H1 (cell line): ENCODE results near the gene PPP6R1. TPM values are rescaled to one million over a fixed set of nuclear protein-coding genes. Genes with fewer than 3 reads are reported as not detected.

Source experiments
- CTCF ChIA-PET: fragments of 300-600 bp; sonication (Branson Sonifier 250); formaldehyde crosslinking; loops from one replicate; lab custom pipeline; 2021; ENCODE audit not compliant: partially characterized antibody; lab: Charles Lee
- POLR2A ChIA-PET: fragments of 300-600 bp; sonication (Branson Sonifier 250); formaldehyde crosslinking; loops from one replicate; lab custom pipeline; 2021; ENCODE audit warnings: inconsistent platforms; ENCODE audit not compliant: partially characterized antibody; lab: Charles Lee
- DNase-seq, 2 experiments: peaks; one replicate each; pipeline versions ENCODE4 v3.0.0 to v3.0.0-alpha.2; 2010 to 2022; ENCODE audit warnings: low spot score in 2 of 2, low read depth in 1 of 2, mixed read lengths in 1 of 2
- FAIRE-seq: peaks from 2 replicates; lab custom pipeline; 2011; peaks lifted over from hg19 to GRCh38; lab: Jason Lieb, UNC
- H2AFZ ChIP-seq: 2 replicates; pipeline ENCODE4 v1.8.1; 2012; ENCODE audit warnings: low read length, inconsistent platforms
- H2AK5ac ChIP-seq: 2 replicates; pipeline ENCODE4 v1.6.1; 2013; ENCODE audit warnings: low read depth, low read length
- H2BK120ac ChIP-seq: replicated peaks from 2 replicates; pipeline ENCODE3; 2013; ENCODE audit warnings: low read depth, low read length, inconsistent platforms
- H2BK12ac ChIP-seq: 2 replicates; pipeline ENCODE4 v1.6.1; 2013; ENCODE audit warnings: low read depth, low read length
- H2BK15ac ChIP-seq: 2 replicates; pipeline ENCODE4 v1.6.1; 2013; ENCODE audit warnings: low read length
- H2BK20ac ChIP-seq: 2 replicates; pipeline ENCODE4 v1.6.1; 2013; ENCODE audit warnings: low read length
- H2BK5ac ChIP-seq: 2 replicates; pipeline ENCODE4 v1.6.1; 2013; ENCODE audit warnings: low read depth, low read length
- H3K14ac ChIP-seq: 2 replicates; pipeline ENCODE4 v1.6.1; 2013; ENCODE audit warnings: inconsistent platforms; ENCODE audit not compliant: insufficient read length
- H3K18ac ChIP-seq: 2 replicates; pipeline ENCODE4 v1.6.1; 2013; ENCODE audit warnings: low read length; ENCODE audit errors: extremely low read depth
- H3K23ac ChIP-seq: 2 replicates; pipeline ENCODE4 v1.6.1; 2013; ENCODE audit warnings: inconsistent platforms; ENCODE audit not compliant: insufficient read length
- H3K23me2 ChIP-seq: 2 replicates; pipeline ENCODE4 v1.6.1; 2013; ENCODE audit warnings: low read depth, low read length
- H3K27ac ChIP-seq: 2 replicates; pipeline ENCODE4 v1.6.1; 2011; ENCODE audit warnings: low read depth, low read length, inconsistent platforms
- H3K27me3 ChIP-seq, 4 experiments: replicated peaks in 1 of 4; 1 replicate in 1 of 4; 2 replicates in 3 of 4; pipeline versions ENCODE4 v1.6.1 to v1.8.1; 2011 to 2013; ENCODE audit warnings: low read length in 3 of 4, mild to moderate bottlenecking in 3 of 4, inconsistent platforms in 2 of 4, mixed read lengths in 2 of 4, moderate library complexity in 1 of 4; ENCODE audit not compliant: control insufficient read depth in 3 of 4, insufficient read depth in 3 of 4; ENCODE audit errors: extremely low read depth in 1 of 4
- H3K36me3 ChIP-seq, 4 experiments: 2 replicates each; pipeline versions ENCODE4 v1.6.1 to v1.8.1; 2011 to 2013; ENCODE audit warnings: mild to moderate bottlenecking in 4 of 4, low read length in 3 of 4, moderate library complexity in 2 of 4, control low read depth in 1 of 4, inconsistent platforms in 1 of 4; ENCODE audit not compliant: insufficient read depth in 4 of 4, control insufficient read depth in 2 of 4
- H3K4ac ChIP-seq: replicated peaks from 2 replicates; pipeline ENCODE3; 2013; ENCODE audit warnings: low read length, low read depth, mixed read lengths, inconsistent platforms; ENCODE audit not compliant: insufficient read length
- H3K4me1 ChIP-seq, 4 experiments: replicated peaks in 1 of 4; 1 replicate in 1 of 4; 2 replicates in 3 of 4; pipeline versions ENCODE4 v1.6.1 to v1.8.1; 2011 to 2013; ENCODE audit warnings: low read length in 3 of 4, inconsistent platforms in 2 of 4, mixed read lengths in 1 of 4; ENCODE audit not compliant: insufficient read depth in 4 of 4, control insufficient read depth in 3 of 4
- H3K4me2 ChIP-seq, 2 experiments: 2 replicates each; pipeline versions ENCODE4 v1.6.1 to v1.8.1; 2011 to 2013; ENCODE audit warnings: low read depth in 2 of 2, low read length in 2 of 2, control low read depth in 1 of 2, inconsistent platforms in 1 of 2, mild to moderate bottlenecking in 1 of 2; ENCODE audit not compliant: insufficient read depth in 1 of 2
- H3K4me3 ChIP-seq, 4 experiments: fragments of 200-600, 300-600 bp in 1 of 4; sonication (generic), shearing (Covaris generic), sonication (Bioruptor Twin) in 1 of 4; 2 replicates each; pipeline versions ENCODE4 v1.5.1 to v1.8.1; 2011 to 2016; ENCODE audit warnings: low read length in 4 of 4, low read depth in 3 of 4, control low read depth in 2 of 4, inconsistent platforms in 2 of 4, mild to moderate bottlenecking in 2 of 4, mixed read lengths in 1 of 4, moderate library complexity in 1 of 4; ENCODE audit not compliant: insufficient read depth in 2 of 4; ENCODE audit errors: extremely low read depth in 1 of 4
- H3K56ac ChIP-seq: replicated peaks from 2 replicates; pipeline ENCODE3; 2013; ENCODE audit warnings: low read depth, mild to moderate bottlenecking, mixed read lengths, low read length, inconsistent platforms; ENCODE audit not compliant: insufficient read length
- H3K79me1 ChIP-seq: 2 replicates; pipeline ENCODE4 v1.6.1; 2013; ENCODE audit warnings: low read depth, low read length, control low read depth
- H3K79me2 ChIP-seq, 2 experiments: 2 replicates each; pipeline versions ENCODE4 v1.6.1 to v1.8.1; 2012 to 2013; ENCODE audit warnings: low read length in 2 of 2, mild to moderate bottlenecking in 2 of 2, inconsistent platforms in 1 of 2; ENCODE audit not compliant: insufficient read depth in 2 of 2, control insufficient read depth in 1 of 2
- H3K9ac ChIP-seq, 4 experiments: replicated peaks in 1 of 4; 1 replicate in 1 of 4; 2 replicates in 3 of 4; pipeline versions ENCODE4 v1.6.1 to v1.8.1; 2011 to 2013; ENCODE audit warnings: low read depth in 3 of 4, low read length in 3 of 4, control low read depth in 2 of 4, mild to moderate bottlenecking in 2 of 4, moderate library complexity in 2 of 4, inconsistent platforms in 1 of 4; ENCODE audit errors: extremely low read depth in 1 of 4
- H3K9me3 ChIP-seq, 2 experiments: 2 replicates each; pipeline versions ENCODE4 v1.6.1 to v1.8.1; 2012 to 2013; ENCODE audit warnings: mild to moderate bottlenecking in 2 of 2, moderate library complexity in 2 of 2, control low read depth in 1 of 2, inconsistent platforms in 1 of 2, low read depth in 1 of 2, low read length in 1 of 2, mixed read lengths in 1 of 2; ENCODE audit not compliant: insufficient read depth in 2 of 2
- H4K20me1 ChIP-seq, 2 experiments: replicated peaks in 1 of 2; 2 replicates each; pipeline versions ENCODE3 to v1.8.1; 2011 to 2013; ENCODE audit warnings: inconsistent platforms in 2 of 2, low read length in 2 of 2, mild to moderate bottlenecking in 1 of 2; ENCODE audit not compliant: insufficient read depth in 2 of 2, control insufficient read depth in 1 of 2
- H4K5ac ChIP-seq: 2 replicates; pipeline ENCODE4 v1.6.1; 2013; ENCODE audit warnings: low read length, low read depth, mixed read lengths, inconsistent platforms; ENCODE audit not compliant: insufficient read length
- H4K8ac ChIP-seq: 2 replicates; pipeline ENCODE4 v1.8.0; 2013; ENCODE audit warnings: mild to moderate bottlenecking, moderate library complexity, low read length, inconsistent platforms; ENCODE audit not compliant: insufficient read depth; ENCODE audit errors: extremely low read depth
- H4K91ac ChIP-seq: replicated peaks from 2 replicates; pipeline ENCODE3; 2013; ENCODE audit warnings: low read length, mixed read lengths, inconsistent platforms; ENCODE audit not compliant: insufficient read length
- CBX5 ChIP-seq: fragments of 300-800, 300-1000 bp; sonication (generic); IDR thresholded peaks from 2 replicates; pipeline ENCODE4 v1.7.1; 2016; ENCODE audit warnings: antibody characterized with exemption, low read length, low read depth
- KDM5A ChIP-seq: fragments of 200-600 bp; IDR thresholded peaks from 2 replicates; pipeline ENCODE4 v1.7.1; 2012; ENCODE audit warnings: mild to moderate bottlenecking, low read length, inconsistent platforms, mixed read lengths
- SIN3A ChIP-seq, 2 experiments: IDR thresholded peaks in 1 of 2; conservative IDR thresholded peaks in 1 of 2; 2 replicates each; pipeline ENCODE4 v1.6.1; 2011 to 2012; ENCODE audit warnings: low read length in 2 of 2, improper control_type of control experiment in 1 of 2, low read depth in 1 of 2, mild to moderate bottlenecking in 1 of 2
- TAF1 ChIP-seq: IDR thresholded peaks from 2 replicates; pipeline ENCODE4 v1.6.1; 2011; ENCODE audit warnings: mild to moderate bottlenecking, low read depth, low read length
- WGBS, 2 experiments: shearing (Covaris generic) in 1 of 2; methylation state at CpG; one replicate each; pipeline versions ENCODE4 v1.1.6 to v1.1.7; 2013 to 2015; ENCODE audit warnings: low lambda C conversion rate in 2 of 2, mixed read lengths in 2 of 2, inconsistent platforms in 1 of 2, low coverage in 1 of 2, missing lambda C conversion rate in 1 of 2; ENCODE audit not compliant: insufficient replicate concordance in 2 of 2, insufficient coverage in 1 of 2, insufficient read length in 1 of 2; ENCODE audit errors: extremely low coverage in 1 of 2, missing lambda C conversion rate in 1 of 2; 5-methylcytosine and 5-hydroxymethylcytosine counted together
- polyA plus RNA-seq, 7 experiments: library from polyadenylated mRNA; depleted of rRNA in 3 of 7; stranded (reverse) in 5 of 7; unstranded in 2 of 7; fragments of >200 nt in 5 of 7; fragments of 200-250 nt in 2 of 7; gene quantifications; 1 replicate in 5 of 7; 2 replicates in 1 of 7; 4 replicates in 1 of 7; pipeline versions ENCODE4 v1.2.1 to v1.2.3, GENCODE V29; 2011 to 2013; ENCODE audit warnings: missing spikeins in 2 of 7, mixed read lengths in 2 of 7
- total RNA-seq: library from RNA; stranded (reverse); fragmentation: NEBNext Ultra II Directional; extraction: Animal tissue kit (Norgen Biotek cat#: 25700); gene quantifications from 2 replicates; pipeline ENCODE4 v1.2.1, GENCODE V29; 2021

Gene PPP6R1
- total and polyA plus RNA-seq, 2 of the 8 experiments (the other 6 are each of a cell fraction or from before 2014, with no cell fraction given): 36.4 to 74.4 TPM

DNA sequence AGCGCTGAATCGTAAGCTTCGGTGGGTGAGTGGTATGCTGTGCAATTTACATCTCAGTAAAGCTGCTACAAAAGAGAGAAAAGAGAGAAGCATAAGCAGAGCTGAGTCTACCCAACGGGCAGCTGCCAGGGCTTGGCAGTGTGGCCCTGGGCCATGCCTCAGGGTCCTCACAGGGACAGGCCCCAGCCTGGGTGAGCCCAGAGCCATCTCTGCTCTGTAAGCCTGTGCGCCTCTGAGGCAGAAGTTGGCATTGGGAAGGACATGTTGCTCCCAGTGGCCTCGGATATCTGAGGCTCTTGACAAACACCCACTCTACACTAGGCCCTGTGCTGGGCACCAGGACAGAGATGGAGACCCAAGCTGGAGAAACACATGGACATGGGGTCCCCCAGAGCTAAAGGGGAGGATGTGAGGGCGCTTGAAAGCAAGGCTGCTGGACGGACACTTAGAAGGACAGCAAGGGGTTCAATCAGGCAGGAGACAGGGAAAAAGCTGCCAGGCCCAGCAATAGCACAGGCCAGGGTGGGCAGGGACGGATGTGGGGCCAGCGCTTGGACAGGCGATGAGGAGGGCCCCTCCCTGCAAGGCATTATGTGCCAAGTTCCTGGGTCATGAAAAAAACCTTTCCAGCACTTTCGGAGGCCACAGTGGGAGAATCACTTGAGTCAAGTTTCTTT, 14.7 kb downstream of the PPP6R1 start:
- POLR2A ChIA-PET: interaction anchor here (0.7 to 1.5 kb wide), 2 partner anchors 11 to 13 kb away, joined by 3 to 4 read pairs; no protein-coding TSS in a partner anchor
- H4K5ac ChIP-seq: no peak overlapping the region
- no peak overlapping the region for H2BK5ac ChIP-seq
- H3K14ac ChIP-seq: no peak overlapping the region
- H3K9ac ChIP-seq: no peak overlapping the region
- no peak overlapping the region for H2AFZ ChIP-seq
- no peak overlapping the region for H2AK5ac ChIP-seq
- FAIRE-seq: no peak
- H3K27me3 ChIP-seq: no peaks in the 10 kb centered on the region
- no peak overlapping the region for H3K4me3 ChIP-seq
- H4K8ac ChIP-seq: no peak overlapping the region
- 91% methylated on average over 12 of the region's 12 CpGs; no CpG with 5 or more reads in 1 of the 2 experiments for WGBS, 2 experiments
- H3K23ac ChIP-seq: no peak overlapping the region
- H3K4ac ChIP-seq: no peak overlapping the region
- H3K23me2 ChIP-seq: no peaks in the 10 kb centered on the region
- no peak overlapping the region for H3K56ac ChIP-seq
- TF ChIP-seq TAF1 (no peak), SIN3A (conservative IDR thresholded peaks at IDR 0.05 in 1 of 2, IDR thresholded peaks at IDR 0.05 in 1 of 2; ENCODE audit: low read depth in 1 of 2, low read length in 2 of 2) (no peak), CBX5 (no peak), KDM5A (no peak)
- no peak overlapping the region for H3K27ac ChIP-seq
- H3K79me2 ChIP-seq: peaks cover 0 to 17% of the 10 kb centered on the region in 2 experiments; a peak in 2 of 4 replicates
- CTCF ChIA-PET: interaction anchor here (0.6 to 8.4 kb wide), 3 partner anchors 12 to 210 kb away, joined by 3 to 32 read pairs (median 3); no protein-coding TSS in a partner anchor
- no peak overlapping the region for H2BK120ac ChIP-seq
- no peak overlapping the region for H3K18ac ChIP-seq
- no peak overlapping the region for H2BK15ac ChIP-seq
- H3K4me1 ChIP-seq: no peaks in the 10 kb centered on the region
- no peaks in the 10 kb centered on the region for H3K9me3 ChIP-seq
- no peak overlapping the region for H2BK12ac ChIP-seq
- no peak overlapping the region for H3K4me2 ChIP-seq
- peaks cover 11% of the 10 kb centered on the region for H3K79me1 ChIP-seq
- no peak overlapping the region for H4K91ac ChIP-seq
- H3K36me3 ChIP-seq: peaks cover 11 to 43% (median 32%) of the 10 kb centered on the region in 4 experiments
- DNase-seq: no peak
- H2BK20ac ChIP-seq: no peak overlapping the region
- H4K20me1 ChIP-seq: peaks cover 15 to 32% of the 10 kb centered on the region in 2 experiments
